Measurements from ENCODE around the gene STOML3.

The STOML3 gene

GRCh38 chr13:38990693-38991092 lies at the start of gene STOML3:
Gene STOML3, minus strand, starts transcription at chr13:38990831. Its CDS starts 110 bp downstream, at chr13:38990721.
- TF ChIP-seq ZFX (IDR thresholded peaks at IDR 0.05) = no peak
- no peak for TF ChIP-seq CTCF (conservative IDR thresholded peaks at IDR 0.05)
- no peak within 1 kb of the TSS for H3K27ac ChIP-seq

- no peak for TF ChIP-seq ZFX (IDR thresholded peaks at IDR 0.05)
- TF ChIP-seq CTCF (conservative IDR thresholded peaks at IDR 0.05) = no peak
- H3K27ac ChIP-seq = no peak overlapping the region
Observed at GRCh38 chr13:39040206-39040605, 49.6 kb upstream of the STOML3 start.

GRCh38 chr13:39039041-39039440 lies 48.4 kb upstream of the STOML3 start:
- TF ChIP-seq ZFX (IDR thresholded peaks at IDR 0.05) (no peak), CTCF (conservative IDR thresholded peaks at IDR 0.05) (no peak)
- peak overlapping the region; percentile 88 for H3K27ac ChIP-seq

GRCh38 chr13:39038569-39039030 lies 48.0 kb upstream of the STOML3 start:
- TF ChIP-seq CTCF (conservative IDR thresholded peaks at IDR 0.05) (no peak), ZFX (IDR thresholded peaks at IDR 0.05) (no peak)
- peak overlapping the region; percentile 88 for H3K27ac ChIP-seq

- TF ChIP-seq CTCF (conservative IDR thresholded peaks at IDR 0.05) = no peak
- TF ChIP-seq ZFX (IDR thresholded peaks at IDR 0.05) = peak; percentile 81
- peak within 1 kb of the TSS; percentile 88 for H3K27ac ChIP-seq
Observed at GRCh38 chr13:39037880-39038568, 47.4 kb upstream of the STOML3 start, which contains the start of the genes NHLRC3 and PROSER1. Gene NHLRC3, plus strand, starts transcription at chr13:39038456. Its CDS starts 184 bp downstream, at chr13:39038640. Gene PROSER1, minus strand, starts transcription at chr13:39038089. Its CDS starts 847 bp downstream, at chr13:39037242.

- H3K27ac ChIP-seq = peak overlapping the region; percentile 88
- TF ChIP-seq ZFX (IDR thresholded peaks at IDR 0.05) (no peak; the same call in 1 of the 2 replicates), CTCF (conservative IDR thresholded peaks at IDR 0.05) (0 out of 2 replicates have a peak, but pooled peaks have one; percentile 5)
Observed at GRCh38 chr13:39037410-39037879, 46.8 kb upstream of the STOML3 start.

- no peak for TF ChIP-seq CTCF (conservative IDR thresholded peaks at IDR 0.05)
- TF ChIP-seq ZFX (IDR thresholded peaks at IDR 0.05) = no peak
- H3K27ac ChIP-seq = no peak overlapping the region
Observed at GRCh38 chr13:39036212-39036611, 45.6 kb upstream of the STOML3 start.
